ENCODE data around the gene VCAN. TPM values are rescaled to one million over a fixed set of nuclear protein-coding genes. Genes with fewer than 3 reads are reported as not detected.

Gene VCAN
- total RNA-seq, 1 donor: 549 TPM

DNA sequence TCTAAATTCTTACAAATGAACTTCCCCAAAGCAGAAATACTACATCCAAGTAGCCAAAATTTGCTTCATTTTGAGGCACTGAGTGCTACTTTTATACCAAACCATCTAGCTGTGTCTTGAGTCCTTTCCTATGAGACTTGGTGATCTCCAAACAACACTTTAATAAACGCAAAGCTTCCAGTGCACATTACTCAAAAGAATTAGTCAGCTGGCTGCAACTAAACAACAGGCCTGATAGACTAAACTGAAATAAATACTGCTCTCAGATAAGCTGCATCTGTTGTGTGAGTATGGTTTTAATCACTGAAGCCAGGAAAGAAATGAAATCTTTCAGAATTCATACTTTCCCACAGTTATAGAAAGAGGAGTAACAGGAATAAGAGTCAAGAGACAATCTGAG, 80.3 kb downstream of the VCAN start:
- Histone ChIP-seq H3K4me3 (ENCODE audit: low read length) (no peak overlapping the region), H3K4me1 (ENCODE audit: insufficient read depth, low read length) (no peaks in the 10 kb centered on the region), H3K27me3 (ENCODE audit: insufficient read depth, low read length) (no peaks in the 10 kb centered on the region), H3K9me3 (ENCODE audit: low read depth, low read length) (no peaks in the 10 kb centered on the region)

GRCh38 chr5:83552275-83552674, 80.7 kb downstream of the VCAN start:
- H3K4me1 ChIP-seq (ENCODE audit: insufficient read depth, low read length): no peaks in the 10 kb centered on the region
- H3K4me3 ChIP-seq (ENCODE audit: low read length): no peak overlapping the region
- H3K27me3 ChIP-seq (ENCODE audit: insufficient read depth, low read length): no peaks in the 10 kb centered on the region
- H3K9me3 ChIP-seq (ENCODE audit: low read depth, low read length): no peaks in the 10 kb centered on the region

DNA sequence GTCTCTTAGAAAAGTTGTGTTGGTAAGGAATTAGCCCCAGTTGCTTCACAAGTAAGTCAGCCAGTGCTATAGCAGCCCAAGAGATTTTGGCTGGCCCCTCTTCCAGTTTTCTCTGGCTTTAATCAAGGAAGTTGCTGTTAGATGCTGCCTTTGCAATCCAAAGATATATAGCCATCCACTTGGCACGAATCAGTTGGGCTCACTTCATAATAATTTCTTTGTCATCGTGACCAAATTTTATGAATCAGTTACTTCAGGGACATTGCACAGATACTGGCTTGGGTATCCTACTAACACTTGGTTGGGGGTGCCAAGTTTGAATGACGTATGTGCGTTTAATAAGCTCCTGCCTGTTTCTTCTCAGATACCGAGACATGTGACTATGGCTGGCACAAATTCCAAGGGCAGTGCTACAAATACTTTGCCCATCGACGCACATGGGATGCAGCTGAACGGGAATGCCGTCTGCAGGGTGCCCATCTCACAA, 81.5 kb downstream of the VCAN start:
- Histone ChIP-seq H3K27me3 (ENCODE audit: insufficient read depth, low read length) (no peaks in the 10 kb centered on the region), H3K4me1 (ENCODE audit: insufficient read depth, low read length) (no peaks in the 10 kb centered on the region), H3K4me3 (ENCODE audit: low read length) (no peak overlapping the region), H3K9me3 (ENCODE audit: low read depth, low read length) (no peaks in the 10 kb centered on the region)

- no peaks in the 10 kb centered on the region for H3K4me1 ChIP-seq (ENCODE audit: insufficient read depth, low read length)
- H3K9me3 ChIP-seq (ENCODE audit: low read depth, low read length): no peaks in the 10 kb centered on the region
- no peak overlapping the region for H3K4me3 ChIP-seq (ENCODE audit: low read length)
- H3K27me3 ChIP-seq (ENCODE audit: insufficient read depth, low read length): no peaks in the 10 kb centered on the region
These were observed 82.6 kb downstream of the VCAN start for GRCh38 chr5:83554133-83554532.

GRCh38 chr5:83554686-83555085, 83.1 kb downstream of the VCAN start:
- H3K9me3 ChIP-seq (ENCODE audit: low read depth, low read length): no peaks in the 10 kb centered on the region
- H3K4me3 ChIP-seq (ENCODE audit: low read length): no peak overlapping the region
- H3K27me3 ChIP-seq (ENCODE audit: insufficient read depth, low read length): no peaks in the 10 kb centered on the region
- H3K4me1 ChIP-seq (ENCODE audit: insufficient read depth, low read length): no peaks in the 10 kb centered on the region

DNA sequence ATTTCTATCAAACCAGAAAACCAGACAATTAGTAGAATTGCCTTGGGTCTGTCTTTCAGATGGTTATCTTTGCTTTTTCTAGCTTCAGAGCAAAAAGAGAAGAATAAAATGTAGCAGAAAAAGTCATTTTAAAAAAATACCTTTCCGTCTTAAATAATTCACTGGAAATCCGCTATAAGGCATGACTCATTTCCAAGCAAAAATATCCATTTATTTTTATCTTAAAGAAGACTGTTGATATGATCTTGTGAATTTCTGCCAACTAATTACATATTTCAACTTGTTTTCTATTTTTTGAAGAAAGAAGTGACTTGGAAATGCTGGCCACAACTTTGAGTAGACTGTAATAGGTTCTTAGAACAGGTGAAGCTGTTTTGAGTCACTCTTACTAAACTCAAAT, 83.7 kb downstream of the VCAN start:
- Histone ChIP-seq H3K4me1 (ENCODE audit: insufficient read depth, low read length) (no peaks in the 10 kb centered on the region), H3K9me3 (ENCODE audit: low read depth, low read length) (no peaks in the 10 kb centered on the region), H3K4me3 (ENCODE audit: low read length) (no peak overlapping the region), H3K27me3 (ENCODE audit: insufficient read depth, low read length) (no peaks in the 10 kb centered on the region)

DNA sequence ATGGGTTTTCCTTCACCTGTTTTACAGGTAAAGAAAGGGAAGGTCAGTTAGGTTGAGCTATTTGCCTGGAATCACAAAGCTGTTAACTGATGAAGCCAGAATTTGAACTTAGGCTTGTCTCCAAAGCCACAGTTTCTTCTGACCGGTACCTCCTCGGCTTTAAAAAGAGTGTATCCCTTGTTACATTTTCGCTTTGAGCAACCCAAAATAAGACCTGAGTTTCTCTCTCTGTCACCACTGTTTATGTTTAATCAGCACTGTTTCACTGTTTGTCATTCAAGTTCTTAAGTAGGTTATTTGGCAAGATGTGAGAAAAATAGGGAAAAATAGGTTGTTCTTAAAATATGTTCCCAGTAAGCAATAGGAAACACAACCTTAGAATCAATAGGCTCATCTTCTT, 84.6 kb downstream of the VCAN start:
- Histone ChIP-seq H3K4me1 (ENCODE audit: insufficient read depth, low read length) (no peaks in the 10 kb centered on the region), H3K9me3 (ENCODE audit: low read depth, low read length) (no peaks in the 10 kb centered on the region), H3K27me3 (ENCODE audit: insufficient read depth, low read length) (no peaks in the 10 kb centered on the region), H3K4me3 (ENCODE audit: low read length) (no peak overlapping the region)

- Histone ChIP-seq H3K27me3 (ENCODE audit: insufficient read depth, low read length) (no peaks in the 10 kb centered on the region), H3K4me1 (ENCODE audit: insufficient read depth, low read length) (no peaks in the 10 kb centered on the region), H3K4me3 (ENCODE audit: low read length) (no peak overlapping the region), H3K9me3 (ENCODE audit: low read depth, low read length) (no peaks in the 10 kb centered on the region)
These were observed 87.7 kb downstream of the VCAN start for GRCh38 chr5:83559118-83559785.

- H3K27me3 ChIP-seq (ENCODE audit: insufficient read depth, low read length): no peaks in the 10 kb centered on the region
- no peaks in the 10 kb centered on the region for H3K9me3 ChIP-seq (ENCODE audit: low read depth, low read length)
- no peak overlapping the region for H3K4me3 ChIP-seq (ENCODE audit: low read length)
- H3K4me1 ChIP-seq (ENCODE audit: insufficient read depth, low read length): no peaks in the 10 kb centered on the region
These were observed 90.6 kb downstream of the VCAN start for GRCh38 chr5:83562071-83562606.

- Histone ChIP-seq H3K4me3 (ENCODE audit: low read length) (no peak overlapping the region), H3K9me3 (ENCODE audit: low read depth, low read length) (no peaks in the 10 kb centered on the region), H3K27me3 (ENCODE audit: insufficient read depth, low read length) (no peaks in the 10 kb centered on the region), H3K4me1 (ENCODE audit: insufficient read depth, low read length) (no peaks in the 10 kb centered on the region)
These were observed 91.4 kb downstream of the VCAN start for GRCh38 chr5:83562791-83563557.

DNA sequence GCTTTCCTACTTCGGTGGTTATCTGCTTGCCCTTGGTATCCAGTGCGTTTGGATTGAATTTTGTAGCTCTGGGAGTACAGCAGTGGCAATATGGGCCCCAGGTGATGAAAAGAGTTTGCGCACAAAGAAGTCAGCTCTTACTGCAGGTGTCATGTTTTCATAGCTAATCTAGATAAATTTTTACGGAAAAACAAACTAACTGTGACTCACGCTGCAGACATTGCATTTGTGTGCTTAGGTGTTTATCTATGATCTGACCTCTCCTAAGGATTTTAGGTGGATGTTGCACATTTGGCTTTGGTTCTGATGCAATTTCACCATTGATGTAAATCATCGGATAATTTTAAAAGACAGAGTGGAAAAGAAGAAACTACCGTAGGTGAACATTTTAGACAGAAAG, 92.1 kb downstream of the VCAN start:
- no peaks in the 10 kb centered on the region for H3K27me3 ChIP-seq (ENCODE audit: insufficient read depth, low read length)
- H3K4me1 ChIP-seq (ENCODE audit: insufficient read depth, low read length): no peaks in the 10 kb centered on the region
- no peak overlapping the region for H3K4me3 ChIP-seq (ENCODE audit: low read length)
- no peaks in the 10 kb centered on the region for H3K9me3 ChIP-seq (ENCODE audit: low read depth, low read length)

GRCh38 chr5:83564069-83564749, 92.7 kb downstream of the VCAN start:
- Histone ChIP-seq H3K27me3 (ENCODE audit: insufficient read depth, low read length) (no peaks in the 10 kb centered on the region), H3K4me3 (ENCODE audit: low read length) (no peak overlapping the region), H3K4me1 (ENCODE audit: insufficient read depth, low read length) (no peaks in the 10 kb centered on the region), H3K9me3 (ENCODE audit: low read depth, low read length) (no peaks in the 10 kb centered on the region)

DNA sequence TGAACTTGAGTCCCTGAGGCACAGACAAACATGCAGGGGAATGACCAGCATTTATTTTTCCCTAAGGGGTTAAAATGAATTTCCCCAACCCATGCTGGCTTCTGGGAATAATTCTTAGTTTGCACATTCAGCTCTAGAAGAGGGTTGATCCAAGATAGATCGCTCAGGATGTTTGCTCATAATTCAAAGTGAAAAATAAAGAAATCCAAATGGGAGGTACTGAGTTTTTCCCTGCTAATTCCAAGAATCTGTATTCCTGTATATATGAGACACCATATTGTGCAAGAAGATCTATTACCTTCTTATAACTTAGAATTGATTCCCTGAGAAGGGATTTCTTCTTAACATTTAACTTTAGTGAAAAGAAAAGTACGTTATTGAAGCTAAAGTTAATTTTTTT, 96.2 kb downstream of the VCAN start:
- no peaks in the 10 kb centered on the region for H3K9me3 ChIP-seq (ENCODE audit: low read depth, low read length)
- no peaks in the 10 kb centered on the region for H3K27me3 ChIP-seq (ENCODE audit: insufficient read depth, low read length)
- H3K4me3 ChIP-seq (ENCODE audit: low read length): no peak overlapping the region
- no peaks in the 10 kb centered on the region for H3K4me1 ChIP-seq (ENCODE audit: insufficient read depth, low read length)

DNA sequence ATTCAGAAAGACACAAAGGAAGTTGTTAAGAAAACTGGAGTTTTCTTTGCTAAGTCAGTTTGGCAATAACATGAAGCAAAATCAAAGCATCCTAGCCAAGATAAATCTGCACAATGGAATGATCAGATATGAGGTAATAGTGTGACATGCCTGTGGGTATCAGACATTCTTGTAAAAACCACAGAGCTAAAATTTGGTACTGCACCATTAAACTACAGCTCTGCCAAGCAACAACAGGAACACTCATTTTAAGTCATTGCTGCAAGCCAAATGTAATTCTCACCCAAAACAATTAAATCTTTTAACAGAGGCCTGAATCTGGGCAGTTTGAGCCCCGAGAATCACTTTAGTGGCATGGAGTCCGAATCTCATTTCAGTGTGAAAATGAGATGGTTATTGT, 96.6 kb downstream of the VCAN start:
- Histone ChIP-seq H3K27me3 (ENCODE audit: insufficient read depth, low read length) (no peaks in the 10 kb centered on the region), H3K9me3 (ENCODE audit: low read depth, low read length) (no peaks in the 10 kb centered on the region), H3K4me1 (ENCODE audit: insufficient read depth, low read length) (no peaks in the 10 kb centered on the region), H3K4me3 (ENCODE audit: low read length) (no peak overlapping the region)

GRCh38 chr5:83570916-83571315, 99.4 kb downstream of the VCAN start:
- Histone ChIP-seq H3K4me1 (ENCODE audit: insufficient read depth, low read length) (no peaks in the 10 kb centered on the region), H3K4me3 (ENCODE audit: low read length) (no peak overlapping the region), H3K9me3 (ENCODE audit: low read depth, low read length) (no peaks in the 10 kb centered on the region), H3K27me3 (ENCODE audit: insufficient read depth, low read length) (no peaks in the 10 kb centered on the region)

Measured in mononuclear cell (primary cell).